Measurements from ENCODE around the gene GSTM3.

- no peak for TF ChIP-seq CTCF (IDR thresholded peaks at IDR 0.05)
- no peak for TF ChIP-seq POLR2A (IDR thresholded peaks at IDR 0.05)
- no peak for TF ChIP-seq EP300 (IDR thresholded peaks at IDR 0.05)
Observed at GRCh38 chr1:109768820-109769219, 28.0 kb upstream of the GSTM3 start.

Measured in upper lobe of left lung (tissue), 4 donors.